Uterus (tissue), 2 donors: ENCODE data around the gene FAM120AOS.

Experiments used
- POLR2A ChIP-seq, 2 donors: fragments of 450-650 bp; IDR thresholded peaks; one replicate each; pipeline ENCODE4 v1.6.1; 2016; ENCODE audit warnings: antibody characterized with exemption in 2 of 2, mild to moderate bottlenecking in 1 of 2, moderate library complexity in 1 of 2
- TF ChIP-seq, protein P1 (sequence below), 4 experiments: fragments of 200-600 bp in 2 of 4; fragments of 450-650 bp in 2 of 4; sonication (generic) in 2 of 4; IDR thresholded peaks; one replicate each; pipeline ENCODE4 v1.5.1; 2016 to 2019; ENCODE audit warnings: antibody characterized with exemption in 4 of 4, mild to moderate bottlenecking in 2 of 4, moderate library complexity in 1 of 4

DNA sequence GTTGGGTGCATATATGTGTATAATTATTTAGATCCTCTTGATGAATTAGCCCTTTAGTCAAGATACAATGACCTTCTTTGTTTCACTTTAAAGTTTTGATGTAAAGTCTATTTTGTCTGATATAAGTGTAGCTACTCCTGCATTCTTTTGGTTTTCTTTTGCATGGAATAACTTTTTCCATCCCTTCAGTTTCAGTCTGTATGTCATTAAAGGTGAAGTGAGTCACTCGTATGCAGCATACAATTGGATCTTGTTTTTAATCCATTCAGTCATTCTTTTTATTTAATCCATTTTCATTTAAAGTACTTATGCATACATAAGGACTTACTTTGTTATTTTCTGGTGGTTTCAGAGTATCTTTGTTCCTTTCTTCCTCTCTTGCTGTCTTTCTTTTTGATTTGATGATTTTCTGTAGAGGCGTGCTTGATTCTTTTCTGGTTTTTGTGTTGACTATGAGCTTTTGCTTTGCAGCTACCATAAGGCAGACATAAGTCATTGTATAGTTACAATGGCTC, 38.1 kb downstream of the FAM120AOS start:
- TF ChIP-seq, protein P1, sequence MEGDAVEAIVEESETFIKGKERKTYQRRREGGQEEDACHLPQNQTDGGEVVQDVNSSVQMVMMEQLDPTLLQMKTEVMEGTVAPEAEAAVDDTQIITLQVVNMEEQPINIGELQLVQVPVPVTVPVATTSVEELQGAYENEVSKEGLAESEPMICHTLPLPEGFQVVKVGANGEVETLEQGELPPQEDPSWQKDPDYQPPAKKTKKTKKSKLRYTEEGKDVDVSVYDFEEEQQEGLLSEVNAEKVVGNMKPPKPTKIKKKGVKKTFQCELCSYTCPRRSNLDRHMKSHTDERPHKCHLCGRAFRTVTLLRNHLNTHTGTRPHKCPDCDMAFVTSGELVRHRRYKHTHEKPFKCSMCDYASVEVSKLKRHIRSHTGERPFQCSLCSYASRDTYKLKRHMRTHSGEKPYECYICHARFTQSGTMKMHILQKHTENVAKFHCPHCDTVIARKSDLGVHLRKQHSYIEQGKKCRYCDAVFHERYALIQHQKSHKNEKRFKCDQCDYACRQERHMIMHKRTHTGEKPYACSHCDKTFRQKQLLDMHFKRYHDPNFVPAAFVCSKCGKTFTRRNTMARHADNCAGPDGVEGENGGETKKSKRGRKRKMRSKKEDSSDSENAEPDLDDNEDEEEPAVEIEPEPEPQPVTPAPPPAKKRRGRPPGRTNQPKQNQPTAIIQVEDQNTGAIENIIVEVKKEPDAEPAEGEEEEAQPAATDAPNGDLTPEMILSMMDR (IDR thresholded peaks at IDR 0.05), result no peak
- no peak for TF ChIP-seq POLR2A (IDR thresholded peaks at IDR 0.05)
